Fibroblast of villous mesenchyme (primary cell): ENCODE data around the gene CTXN1. TPM values are rescaled to one million over a fixed set of nuclear protein-coding genes. Genes with fewer than 3 reads are reported as not detected.
"Not testable (repeated sequence)": the region's sequence is repeated elsewhere in the genome, so short reads cannot be mapped to it uniquely, and the experiment has no call there.

Experiments used
- DNase-seq: peaks from one replicate; pipeline ENCODE4 v3.0.0-alpha.2; 2010; ENCODE audit warnings: low read depth
- H3K4me3 ChIP-seq: 2 replicates; pipeline ENCODE4 v1.5.1; 2011; ENCODE audit warnings: low read depth, mild to moderate bottlenecking, low read length
- CTCF ChIP-seq: IDR thresholded peaks from 2 replicates; pipeline ENCODE4 v1.5.1; 2012; ENCODE audit warnings: low read depth, mild to moderate bottlenecking, low read length; ENCODE audit not compliant: insufficient read depth
- total RNA-seq: library from RNA; depleted of rRNA; stranded (reverse); fragments of >200 nt; gene quantifications from 2 replicates; pipeline ENCODE4 v1.2.3, GENCODE V29; 2012

CTXN1 gene
- total RNA-seq, 1 donor = 3.0 TPM

- TF ChIP-seq CTCF = no peak
- DNase-seq = no peak
These were observed 30.4 kb downstream of the CTXN1 start for GRCh38 chr19:7895565-7895964.

GRCh38 chr19:7894612-7895309 is 31.2 kb downstream of the CTXN1 start:
- no peak overlapping the region for H3K4me3 ChIP-seq
- no peak for DNase-seq
- TF ChIP-seq CTCF = no peak

More at GRCh38 chr19:7895565-7895964, 30.4 kb downstream of the CTXN1 start:
- H3K4me3 ChIP-seq = no peak overlapping the region

- H3K4me3 ChIP-seq = not testable (repeated sequence)
- DNase-seq = peak; percentile 56
These were observed 32.4 kb downstream of the CTXN1 start for GRCh38 chr19:7893362-7894101.

GRCh38 chr19:7888826-7889217 is 37.1 kb downstream of the CTXN1 start:
- DNase-seq = no peak
- no peak for TF ChIP-seq CTCF
- H3K4me3 ChIP-seq = peak overlapping the region; percentile 73

GRCh38 chr19:7888145-7888825 is 37.6 kb downstream of the CTXN1 start, which contains the start of gene LRRC8E:
Gene LRRC8E, plus strand, starts transcription at chr19:7888510. Its CDS starts 7,094 bp downstream, at chr19:7895604.
- peak within 1 kb of the TSS; percentile 73 for H3K4me3 ChIP-seq
- TF ChIP-seq CTCF = no peak
- DNase-seq = peak; percentile 61

GRCh38 chr19:7887408-7888144 is 38.4 kb downstream of the CTXN1 start:
- no peak for DNase-seq
- TF ChIP-seq CTCF = no peak
- H3K4me3 ChIP-seq = no peak overlapping the region

GRCh38 chr19:7885818-7886217 is 40.1 kb downstream of the CTXN1 start:
- no peak overlapping the region for H3K4me3 ChIP-seq
- TF ChIP-seq CTCF = no peak
- DNase-seq = no peak
